Suppressor macrophage treated with lipopolysaccharide for 4 hours (primary cell): ENCODE results near the gene METTL16.
"Not testable (repeated sequence)": the region's sequence is repeated elsewhere in the genome, so short reads cannot be mapped to it uniquely, and the experiment has no call there.

Experiments used
- DNase-seq: peaks from one replicate; pipeline ENCODE4 v3.0.0-alpha.2; 2020

METTL16 gene

DNA sequence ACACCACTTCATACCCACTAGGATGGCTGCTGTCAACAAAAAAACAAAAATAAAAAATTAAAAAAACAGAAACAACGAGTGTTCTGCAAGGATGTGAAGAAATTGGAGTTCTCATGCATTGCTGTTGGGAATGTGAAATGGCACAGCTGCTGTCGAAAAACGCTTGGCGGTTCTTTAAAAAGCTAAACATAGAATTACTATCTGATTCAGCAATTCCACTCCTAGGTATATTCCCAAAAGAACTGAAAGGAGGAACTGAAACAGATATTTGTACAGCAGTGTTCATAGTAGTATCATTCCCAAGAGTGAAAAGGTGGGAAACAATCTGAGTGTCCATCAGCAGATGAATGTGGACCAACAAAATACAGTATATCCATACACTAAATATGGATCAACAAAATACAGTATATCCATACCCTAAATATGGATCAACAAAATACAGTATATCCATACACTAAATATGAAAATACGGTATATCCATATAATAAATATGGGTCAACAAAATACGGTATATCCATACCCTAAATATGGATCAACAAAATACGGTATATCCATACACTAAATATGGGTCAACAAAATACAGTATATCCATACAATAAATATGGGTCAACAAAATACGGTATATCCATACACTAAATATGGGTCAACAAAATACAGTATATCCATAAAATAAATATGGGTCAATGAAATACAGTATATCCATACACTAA is 8.7 kb downstream of the METTL16 start:
- DNase-seq = peak; percentile 15

DNA sequence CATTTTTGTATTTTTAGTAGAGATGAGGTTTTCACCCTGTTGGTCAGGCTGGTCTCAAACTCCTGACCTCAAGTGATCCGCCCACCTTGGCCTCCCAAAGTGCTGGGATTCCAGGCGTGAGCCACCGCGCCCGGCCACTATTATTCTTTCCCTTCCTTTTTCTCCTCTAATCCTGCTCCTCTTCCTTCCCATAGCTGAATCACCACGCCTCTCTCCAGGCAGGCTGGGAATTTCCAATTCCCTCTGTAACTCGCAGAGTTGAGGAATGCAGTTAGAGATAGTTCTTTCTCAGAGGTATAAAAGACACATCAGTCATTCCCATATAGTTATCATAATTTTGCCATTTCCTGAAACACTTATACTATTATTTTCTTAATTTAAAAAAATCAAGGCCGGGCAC is 11.2 kb downstream of the METTL16 start:
- no peak for DNase-seq

DNA sequence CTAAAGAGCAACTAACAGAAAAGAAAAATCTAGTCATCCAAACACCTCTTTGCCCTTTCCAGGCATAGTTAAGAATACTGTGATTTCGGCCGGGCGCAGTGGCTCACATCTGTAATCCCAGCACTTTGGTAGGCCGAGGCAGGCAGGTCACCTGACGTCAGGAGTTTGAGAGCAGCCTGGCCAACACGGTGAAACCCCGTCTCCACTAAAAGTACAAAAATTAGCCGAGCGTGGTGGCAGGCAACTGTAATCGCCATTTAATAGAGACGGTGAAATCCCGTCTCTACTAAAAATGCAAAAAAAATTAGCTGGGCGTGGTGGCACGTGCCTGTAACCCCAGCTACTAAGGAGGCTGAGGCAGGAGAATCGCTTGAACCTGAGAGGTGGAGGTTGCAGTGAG is 22.4 kb downstream of the METTL16 start:
- not testable (repeated sequence) for DNase-seq

DNA sequence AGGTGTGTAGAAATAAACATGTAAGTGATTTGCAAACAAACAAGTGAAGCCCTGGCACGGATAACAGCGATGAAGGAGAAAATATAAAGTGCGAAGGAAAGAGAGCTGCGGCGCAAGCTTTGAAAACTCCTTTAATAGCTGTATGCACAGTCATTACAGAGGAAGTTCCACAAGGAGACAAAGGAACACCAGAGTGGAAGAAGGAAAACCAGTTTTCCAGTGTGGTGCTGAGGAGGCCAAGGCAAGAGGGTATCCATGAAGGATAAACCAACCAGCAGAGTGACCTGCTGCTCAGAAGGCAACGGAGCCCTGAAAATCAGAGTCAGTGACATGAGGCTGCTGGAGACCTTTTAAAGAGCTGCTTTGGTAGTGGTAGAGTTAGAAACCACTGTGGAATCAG is 24.4 kb downstream of the METTL16 start:
- no peak for DNase-seq

DNA sequence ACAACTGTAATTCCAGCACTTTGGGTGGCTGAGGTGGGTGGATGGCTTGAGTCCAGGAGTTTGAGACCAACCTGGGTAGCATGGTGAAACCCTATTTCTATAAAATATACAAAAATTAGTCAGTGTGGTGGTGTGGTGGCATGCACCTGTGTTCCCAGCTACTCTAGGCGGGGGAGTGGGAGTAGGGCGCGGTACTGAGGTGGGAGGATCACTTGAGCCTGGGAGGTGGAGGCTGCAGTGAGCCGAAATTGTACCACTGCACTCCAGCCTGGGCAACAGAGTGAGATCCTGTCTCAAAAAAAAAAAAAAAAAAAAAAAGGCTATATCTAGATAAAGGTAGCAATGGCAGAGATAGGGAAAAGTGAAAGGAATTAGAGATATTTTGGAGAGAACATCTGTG is 25.0 kb downstream of the METTL16 start:
- DNase-seq = not testable (repeated sequence)

DNA sequence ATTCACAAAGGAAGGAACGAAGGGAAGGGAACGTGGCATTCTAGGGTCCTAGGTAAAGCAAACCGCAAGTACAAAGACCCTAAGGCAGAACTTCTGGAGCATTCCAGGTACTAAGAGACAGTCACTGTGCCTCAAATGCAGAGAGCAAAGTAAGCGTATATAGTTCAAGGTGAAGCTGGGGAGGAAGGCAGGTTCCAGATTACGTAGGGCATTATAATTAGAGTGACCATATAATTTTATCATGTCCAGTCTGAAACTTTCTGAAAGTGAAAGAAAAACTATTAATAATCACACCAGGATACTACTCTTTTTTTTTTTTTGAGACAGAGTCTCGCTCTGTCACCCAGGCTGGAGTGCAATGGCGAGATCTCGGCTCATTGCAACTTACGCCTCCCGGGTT is 25.7 kb downstream of the METTL16 start:
- no peak for DNase-seq

DNA sequence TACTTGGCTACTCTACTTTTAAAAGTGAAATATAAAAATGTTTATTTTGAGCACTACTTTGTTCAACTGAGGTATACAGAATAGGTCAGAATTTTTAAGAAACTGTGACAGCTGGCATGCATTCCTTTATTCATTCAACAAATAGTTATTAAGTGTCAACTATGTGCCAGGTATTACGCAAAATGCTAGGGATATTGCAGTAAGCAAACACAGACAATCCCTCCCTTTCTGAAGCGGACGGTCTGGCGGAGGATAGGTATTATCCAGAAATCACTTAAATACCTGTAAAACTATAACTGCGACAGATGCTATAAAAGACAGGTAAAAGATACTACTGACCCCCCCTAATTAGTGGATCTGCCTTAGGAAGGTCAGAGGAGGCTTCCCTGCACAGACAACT is 26.1 kb downstream of the METTL16 start:
- DNase-seq = no peak

DNA sequence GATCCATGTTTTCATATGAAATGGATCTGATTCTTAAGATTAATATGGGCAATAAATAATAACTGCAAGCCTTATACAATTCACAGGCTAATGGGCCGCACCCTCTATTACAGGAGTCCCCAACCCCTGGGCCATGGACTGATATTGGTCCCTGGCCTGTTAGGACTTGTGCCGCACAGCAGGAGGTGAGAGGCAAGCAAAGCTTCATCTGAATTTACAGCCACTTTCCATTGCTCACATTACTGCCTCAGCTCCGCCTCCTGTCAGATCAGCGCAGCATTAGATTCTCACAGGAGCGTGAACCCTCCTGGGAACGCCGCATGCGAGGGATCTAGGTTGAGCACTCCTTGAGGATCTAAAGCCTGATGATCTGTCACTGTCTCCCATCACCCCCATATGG is 26.8 kb downstream of the METTL16 start:
- no peak for DNase-seq

DNA sequence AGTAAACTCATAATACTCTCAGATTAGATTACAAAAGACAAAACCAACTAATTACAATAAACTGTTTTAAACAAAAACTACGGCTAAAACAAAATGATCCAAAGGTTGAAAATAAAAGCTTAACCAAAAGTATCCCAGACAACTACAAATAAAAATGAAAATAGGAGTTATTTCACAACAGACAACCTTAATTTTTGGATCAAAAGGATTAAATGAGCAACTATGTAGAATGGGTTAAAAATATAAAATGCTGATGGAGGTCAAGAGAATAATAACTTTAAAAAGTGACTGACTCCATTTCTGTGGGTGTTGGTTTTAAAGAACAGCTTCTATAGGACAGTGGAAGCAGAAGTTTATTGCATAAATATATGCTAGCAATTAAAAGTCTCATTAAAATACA is 28.6 kb downstream of the METTL16 start:
- DNase-seq = no peak

DNA sequence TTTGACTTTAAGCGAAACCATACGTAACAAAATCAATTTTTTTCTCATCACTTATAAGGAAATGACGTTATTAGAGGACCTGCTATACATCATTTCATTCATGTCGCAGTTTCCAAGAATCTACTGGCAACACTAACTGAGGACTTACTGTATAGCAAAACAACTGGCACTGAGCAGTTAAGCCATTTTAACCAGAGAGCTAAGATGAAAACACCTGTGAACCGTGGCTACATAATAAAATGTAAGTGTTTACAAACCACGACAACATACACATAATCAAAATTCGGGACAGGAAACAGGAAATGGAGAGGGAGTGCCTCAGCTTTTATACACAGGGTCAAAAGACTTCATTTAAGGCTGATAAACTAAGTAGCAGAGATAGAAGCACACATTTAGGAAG is 29.5 kb downstream of the METTL16 start:
- no peak for DNase-seq

DNA sequence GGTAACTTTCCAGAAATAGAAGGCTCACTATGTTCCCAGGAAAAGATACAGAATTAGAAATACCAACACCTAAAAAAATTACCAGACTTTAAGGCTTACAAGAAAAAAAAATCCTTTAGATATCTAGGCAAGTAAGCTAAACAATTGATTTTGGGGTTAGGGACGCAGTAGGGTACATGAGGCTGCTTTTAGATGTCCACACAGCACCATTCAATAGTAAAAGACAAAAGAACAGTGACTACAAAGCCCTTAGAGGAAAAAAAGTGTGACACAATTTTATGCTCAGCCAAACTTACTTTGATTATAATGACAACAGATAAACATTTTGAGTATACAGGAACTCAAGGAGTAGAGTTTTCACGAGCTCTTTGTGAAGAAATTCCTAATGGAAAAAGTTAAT is 29.9 kb downstream of the METTL16 start:
- DNase-seq = no peak

DNA sequence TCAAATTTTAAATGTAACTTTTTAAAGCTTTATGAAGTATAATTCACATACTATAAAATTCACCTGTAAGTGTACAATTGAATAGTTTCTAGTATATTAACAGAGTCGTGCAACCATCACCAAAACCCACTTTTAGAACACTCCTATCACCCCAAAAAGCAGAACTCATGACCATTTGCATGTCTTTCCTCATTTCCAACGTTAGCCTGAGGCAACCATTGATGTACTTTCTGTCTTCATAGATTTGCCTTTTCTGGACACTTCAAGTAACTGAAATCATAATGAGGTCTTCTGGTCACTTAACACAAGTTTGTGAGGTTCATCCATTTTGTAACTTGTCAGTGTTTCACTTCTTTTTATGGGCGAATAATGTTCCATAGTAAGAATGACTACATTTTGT is 33.2 kb downstream of the METTL16 start:
- peak; percentile 12 for DNase-seq

DNA sequence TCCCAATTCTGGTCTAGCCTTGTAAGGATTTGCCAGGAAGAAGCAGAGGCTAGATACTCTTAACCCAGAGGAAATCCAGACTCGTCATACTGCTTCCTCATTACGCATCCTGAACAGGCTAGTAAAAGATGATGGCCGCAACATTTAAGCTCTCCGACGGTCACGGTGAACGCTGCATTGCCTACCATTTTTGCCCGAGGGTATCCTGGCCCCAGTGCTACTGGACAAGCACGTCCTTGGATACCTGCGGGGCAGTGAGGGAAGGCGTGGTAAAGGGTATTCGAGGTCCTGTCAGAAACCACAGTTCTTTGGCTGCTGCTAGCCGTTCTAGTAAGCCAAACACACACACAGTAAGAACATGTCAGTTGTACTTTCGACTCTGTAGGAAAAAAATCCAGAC is 36.6 kb downstream of the METTL16 start:
- DNase-seq = no peak

DNA sequence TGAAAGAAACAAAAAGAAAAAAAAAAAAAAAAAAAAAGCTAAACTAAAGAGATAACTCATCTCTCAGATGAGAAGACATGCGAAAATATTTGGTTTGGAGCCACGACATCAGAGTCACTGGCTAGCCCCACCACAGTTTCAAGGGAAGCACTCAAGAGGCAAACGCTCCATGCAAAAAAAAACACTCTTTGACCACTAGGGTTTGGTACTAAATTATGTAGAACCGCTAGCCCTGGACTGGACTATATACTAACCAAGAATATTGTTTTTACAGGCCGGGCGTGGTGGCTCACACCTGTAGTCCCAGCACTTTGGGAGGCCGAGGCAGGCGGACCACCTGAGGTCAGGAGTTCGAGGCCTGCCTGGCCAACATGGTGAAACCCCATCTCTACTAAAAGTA is 37.3 kb downstream of the METTL16 start:
- DNase-seq = no peak

DNA sequence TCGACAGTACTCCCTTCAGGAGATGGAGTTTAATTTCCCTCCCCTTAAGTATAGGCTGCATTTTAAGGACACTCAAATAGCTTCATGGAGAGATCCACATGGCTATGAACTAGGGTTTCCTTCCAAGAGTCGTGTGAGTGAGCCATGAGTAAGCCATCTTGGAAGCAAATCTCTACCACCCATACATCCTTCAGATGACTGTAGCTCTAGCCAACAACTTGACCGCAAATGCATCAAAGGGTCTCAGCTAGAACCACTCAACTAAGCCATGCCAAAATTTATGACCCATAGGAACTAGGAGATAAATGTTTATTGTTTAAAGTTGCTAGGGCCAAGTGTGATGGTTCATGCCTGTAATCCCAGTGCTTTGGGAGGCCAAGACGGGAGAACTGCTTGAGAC is 43.4 kb downstream of the METTL16 start:
- DNase-seq = no peak

DNA sequence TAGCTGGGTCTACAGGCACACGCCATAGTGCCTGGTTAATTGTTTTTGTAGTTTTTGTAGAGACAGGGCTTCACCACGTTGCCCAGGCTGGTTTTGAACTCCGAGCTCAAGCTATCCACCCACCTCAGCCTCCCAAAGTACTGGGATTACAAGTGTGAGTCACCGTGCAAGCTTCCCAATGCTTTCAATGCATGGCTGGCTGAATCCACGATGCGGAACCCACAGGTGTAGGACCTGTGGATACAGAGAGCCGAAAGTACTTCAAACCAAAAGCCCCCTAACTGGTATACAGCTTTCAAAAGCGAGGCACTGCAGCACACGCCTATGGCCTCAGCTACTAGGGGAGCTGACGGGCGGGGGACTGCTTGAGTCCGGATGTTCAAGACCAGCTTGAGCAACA is 44.8 kb downstream of the METTL16 start:
- DNase-seq = no peak

DNA sequence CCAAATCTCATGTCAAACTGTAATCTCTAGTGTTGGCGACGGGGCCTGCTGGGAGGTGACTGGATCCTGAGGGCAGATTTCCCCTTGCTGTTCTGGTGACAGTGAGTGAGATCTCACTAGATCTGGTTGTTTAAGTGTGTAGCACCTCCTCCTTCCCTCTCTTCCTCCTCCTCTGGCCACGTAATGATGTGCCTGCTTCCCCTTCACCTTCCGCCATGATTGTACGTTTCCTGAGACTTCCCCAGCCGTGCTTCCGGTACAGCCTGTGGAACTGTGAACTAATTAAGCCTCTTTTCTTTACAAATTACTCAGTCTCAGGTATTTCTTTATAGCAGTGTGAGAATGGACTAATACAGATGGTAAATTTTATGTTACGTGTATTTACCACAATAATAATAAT is 49.2 kb downstream of the METTL16 start:
- DNase-seq = no peak

DNA sequence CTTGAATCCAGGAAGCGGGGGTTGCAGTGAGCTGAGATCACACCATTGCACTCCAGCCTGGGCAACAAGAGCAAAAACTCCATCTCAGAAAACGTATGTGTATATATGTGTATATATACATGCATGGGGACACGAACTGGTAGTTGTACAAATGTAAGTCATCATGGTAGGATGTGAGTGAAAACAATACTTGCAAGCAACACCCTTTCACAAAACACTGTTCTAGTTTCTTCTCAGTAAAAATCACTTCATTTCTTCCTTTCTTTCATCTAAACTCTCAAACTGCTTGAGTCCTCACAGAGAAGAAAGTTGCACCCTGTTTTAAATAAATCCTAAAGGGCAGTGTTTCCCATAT is 51.8 kb downstream of the METTL16 start:
- DNase-seq = no peak

DNA sequence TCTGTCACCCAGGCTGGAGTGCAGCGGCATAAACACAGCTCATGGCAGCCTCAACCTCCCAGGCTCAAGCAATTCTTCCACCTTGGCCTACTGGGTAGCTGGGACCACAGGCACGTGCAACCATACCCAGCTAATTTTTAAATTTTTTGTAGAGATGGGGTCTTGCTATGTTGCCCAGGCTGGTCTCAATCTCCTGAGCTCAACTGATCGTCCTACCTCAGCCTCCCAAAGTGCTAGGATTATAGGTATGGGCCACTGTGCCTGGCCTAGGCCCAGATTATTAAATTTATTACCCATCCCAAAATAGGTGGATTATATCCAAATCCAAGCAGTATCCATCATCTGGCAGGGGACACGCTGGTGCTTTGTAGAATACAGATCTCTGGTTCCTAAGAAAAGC is 53.8 kb downstream of the METTL16 start:
- DNase-seq = no peak

DNA sequence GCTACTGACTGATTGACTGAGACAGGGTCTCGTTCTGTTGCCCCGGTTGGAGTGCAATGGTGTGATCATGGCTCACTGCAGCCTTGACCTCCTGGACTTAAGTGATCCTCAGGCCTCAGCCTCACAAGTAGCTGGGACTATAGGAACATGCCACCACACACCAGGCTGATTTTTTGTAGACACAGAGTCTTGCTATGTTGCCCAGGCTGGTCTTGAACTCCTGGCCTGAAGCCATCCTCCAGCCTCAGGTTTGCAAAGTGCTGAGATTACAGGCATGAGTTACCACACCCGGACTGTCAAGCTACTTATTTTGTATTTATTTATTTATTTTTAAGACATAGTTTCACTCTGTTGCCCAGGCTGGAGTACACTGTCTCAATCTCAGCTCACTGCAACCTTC is 55.2 kb downstream of the METTL16 start:
- no peak for DNase-seq

DNA sequence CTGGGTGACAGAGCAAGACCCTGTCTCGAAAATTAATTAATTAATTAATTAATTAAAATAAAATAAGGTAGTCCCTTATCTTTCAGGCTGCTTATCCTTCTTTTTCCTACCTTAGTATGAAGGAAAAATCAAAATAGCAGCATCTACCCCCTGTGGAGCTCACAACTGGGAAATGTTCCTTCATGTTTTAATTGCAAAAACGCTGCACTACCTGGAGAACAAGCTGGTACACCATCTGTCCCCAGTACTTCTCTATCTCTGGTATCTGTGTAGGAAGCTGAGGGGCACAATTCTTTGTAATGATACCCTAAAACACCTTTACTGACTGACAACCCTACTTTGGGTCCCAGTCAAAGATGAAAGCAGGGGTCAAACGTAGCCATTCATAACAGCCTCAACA is 55.7 kb downstream of the METTL16 start:
- no peak for DNase-seq

DNA sequence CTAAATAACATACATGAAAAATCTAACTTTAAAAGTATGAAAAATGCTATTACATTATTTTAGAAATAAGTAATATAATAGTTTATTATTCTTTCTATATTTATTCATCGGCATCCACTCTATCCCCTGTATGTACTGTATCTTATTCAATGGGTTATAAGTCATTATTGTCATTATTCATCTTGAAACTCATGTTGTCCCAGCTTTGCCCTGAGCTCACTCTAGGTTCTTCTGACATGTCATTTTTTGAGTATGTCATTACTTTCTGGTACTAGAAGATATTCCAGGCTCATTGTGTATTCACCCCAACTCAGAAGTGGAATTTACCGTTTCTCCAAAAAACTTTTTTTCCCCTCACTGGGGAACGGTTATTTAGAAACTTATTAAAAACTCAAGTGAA is 57.8 kb downstream of the METTL16 start:
- DNase-seq = no peak

DNA sequence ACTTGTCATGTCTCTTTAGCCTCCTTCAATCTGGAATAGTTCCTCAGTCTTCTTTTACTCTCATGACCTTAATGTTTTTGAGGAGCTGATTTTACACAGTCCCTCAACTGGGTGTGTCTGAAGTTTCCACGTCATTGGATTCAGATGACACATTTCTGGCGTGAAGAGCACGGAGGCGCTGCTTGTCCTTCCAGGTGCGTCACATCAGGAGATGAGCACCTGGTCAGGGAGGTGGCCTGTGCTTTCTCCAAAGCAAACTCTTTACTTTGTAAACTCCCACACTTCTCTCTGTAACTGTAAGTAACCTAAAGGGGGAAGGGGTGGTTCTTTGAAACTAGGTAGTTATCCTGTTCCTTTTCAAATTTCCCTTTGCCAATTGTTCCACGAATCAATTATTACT is 58.4 kb downstream of the METTL16 start:
- no peak for DNase-seq

DNA sequence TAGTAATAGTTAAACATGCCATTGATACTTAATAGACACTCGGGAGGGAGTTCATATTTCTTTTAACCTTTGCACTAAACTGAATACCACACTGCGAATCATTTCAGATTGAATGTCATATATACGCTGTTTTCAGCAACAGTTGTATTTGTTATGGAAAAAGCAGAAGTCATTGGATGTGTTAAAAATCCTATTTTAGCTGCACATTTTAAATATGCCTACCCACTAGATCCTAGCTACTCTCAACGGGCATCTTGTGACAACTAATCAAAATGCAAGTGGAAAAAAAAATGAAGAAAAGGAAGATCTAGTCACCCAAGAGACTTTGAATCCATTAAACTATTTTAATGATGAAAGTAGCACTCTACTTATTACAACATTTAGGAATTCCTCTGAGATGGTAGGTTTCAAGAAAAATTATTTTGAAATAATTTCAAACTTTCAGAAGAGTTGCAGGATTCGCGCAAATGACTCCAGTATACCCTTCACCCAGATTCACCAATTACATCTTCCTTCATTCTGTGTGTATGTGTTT is 59.4 kb downstream of the METTL16 start:
- peak; percentile 71 for DNase-seq

DNA sequence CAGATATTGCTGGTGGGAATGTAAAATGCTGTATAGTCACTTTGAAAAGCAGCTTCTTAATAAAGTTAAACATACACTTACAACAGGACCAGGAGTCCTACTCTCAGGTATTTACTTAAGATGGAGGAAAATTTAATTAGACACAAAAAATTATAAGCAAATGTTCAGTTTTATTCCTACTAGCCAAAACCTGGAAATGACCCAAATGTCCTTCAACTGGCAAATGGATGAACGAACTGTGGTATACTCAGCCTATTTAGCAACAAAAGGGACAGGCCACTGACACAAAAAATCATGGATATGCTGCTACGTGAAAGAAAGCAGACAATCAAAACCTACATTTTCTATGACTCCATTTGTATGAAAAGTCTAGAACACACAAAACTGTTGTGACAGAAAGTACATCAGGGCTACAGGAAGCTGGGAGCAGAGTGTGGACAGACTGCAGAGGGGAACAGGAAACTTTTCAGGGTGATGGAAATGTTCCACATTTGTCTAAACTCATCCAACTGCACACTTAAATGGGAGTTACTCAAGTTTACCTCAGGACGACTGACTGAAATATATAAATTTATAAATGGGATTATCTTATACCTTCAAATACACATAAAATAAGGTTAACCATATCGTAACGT is 61.6 kb downstream of the METTL16 start:
- no peak for DNase-seq
